ENCODE measurements around the gene WDR27.

WDR27 gene

GRCh38 chr6:169685860-169686259 lies 16.0 kb downstream of the WDR27 start:
- TF ChIP-seq OSR1 (CRISPR knock-in tag; IDR thresholded peaks at IDR 0.05) (no peak), ARNTL (CRISPR knock-in tag; IDR thresholded peaks at IDR 0.05; ENCODE audit: borderline replicate concordance, low read depth) (no peak), ZNF70 (CRISPR knock-in tag; IDR thresholded peaks at IDR 0.05) (no peak), CSDC2 (CRISPR knock-in tag; IDR thresholded peaks at IDR 0.05) (no peak), ZNF565 (CRISPR knock-in tag; conservative IDR thresholded peaks at IDR 0.05; ENCODE audit: low read depth) (no peak), CREB5 (CRISPR knock-in tag; IDR thresholded peaks at IDR 0.05; ENCODE audit: low read depth) (no peak), ZNF8 (CRISPR knock-in tag; IDR thresholded peaks at IDR 0.05) (no peak), TOX (CRISPR knock-in tag; IDR thresholded peaks at IDR 0.05; ENCODE audit: borderline replicate concordance) (no peak), ISL1 (CRISPR knock-in tag; IDR thresholded peaks at IDR 0.05) (no peak), BACH2 (CRISPR knock-in tag; IDR thresholded peaks at IDR 0.05; ENCODE audit: borderline replicate concordance) (no peak)
- TF ChIP-seq, protein P1, sequence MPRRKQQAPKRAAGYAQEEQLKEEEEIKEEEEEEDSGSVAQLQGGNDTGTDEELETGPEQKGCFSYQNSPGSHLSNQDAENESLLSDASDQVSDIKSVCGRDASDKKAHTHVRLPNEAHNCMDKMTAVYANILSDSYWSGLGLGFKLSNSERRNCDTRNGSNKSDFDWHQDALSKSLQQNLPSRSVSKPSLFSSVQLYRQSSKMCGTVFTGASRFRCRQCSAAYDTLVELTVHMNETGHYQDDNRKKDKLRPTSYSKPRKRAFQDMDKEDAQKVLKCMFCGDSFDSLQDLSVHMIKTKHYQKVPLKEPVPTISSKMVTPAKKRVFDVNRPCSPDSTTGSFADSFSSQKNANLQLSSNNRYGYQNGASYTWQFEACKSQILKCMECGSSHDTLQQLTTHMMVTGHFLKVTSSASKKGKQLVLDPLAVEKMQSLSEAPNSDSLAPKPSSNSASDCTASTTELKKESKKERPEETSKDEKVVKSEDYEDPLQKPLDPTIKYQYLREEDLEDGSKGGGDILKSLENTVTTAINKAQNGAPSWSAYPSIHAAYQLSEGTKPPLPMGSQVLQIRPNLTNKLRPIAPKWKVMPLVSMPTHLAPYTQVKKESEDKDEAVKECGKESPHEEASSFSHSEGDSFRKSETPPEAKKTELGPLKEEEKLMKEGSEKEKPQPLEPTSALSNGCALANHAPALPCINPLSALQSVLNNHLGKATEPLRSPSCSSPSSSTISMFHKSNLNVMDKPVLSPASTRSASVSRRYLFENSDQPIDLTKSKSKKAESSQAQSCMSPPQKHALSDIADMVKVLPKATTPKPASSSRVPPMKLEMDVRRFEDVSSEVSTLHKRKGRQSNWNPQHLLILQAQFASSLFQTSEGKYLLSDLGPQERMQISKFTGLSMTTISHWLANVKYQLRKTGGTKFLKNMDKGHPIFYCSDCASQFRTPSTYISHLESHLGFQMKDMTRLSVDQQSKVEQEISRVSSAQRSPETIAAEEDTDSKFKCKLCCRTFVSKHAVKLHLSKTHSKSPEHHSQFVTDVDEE (CRISPR knock-in tag; IDR thresholded peaks at IDR 0.05) = no peak
- TF ChIP-seq, protein P2, sequence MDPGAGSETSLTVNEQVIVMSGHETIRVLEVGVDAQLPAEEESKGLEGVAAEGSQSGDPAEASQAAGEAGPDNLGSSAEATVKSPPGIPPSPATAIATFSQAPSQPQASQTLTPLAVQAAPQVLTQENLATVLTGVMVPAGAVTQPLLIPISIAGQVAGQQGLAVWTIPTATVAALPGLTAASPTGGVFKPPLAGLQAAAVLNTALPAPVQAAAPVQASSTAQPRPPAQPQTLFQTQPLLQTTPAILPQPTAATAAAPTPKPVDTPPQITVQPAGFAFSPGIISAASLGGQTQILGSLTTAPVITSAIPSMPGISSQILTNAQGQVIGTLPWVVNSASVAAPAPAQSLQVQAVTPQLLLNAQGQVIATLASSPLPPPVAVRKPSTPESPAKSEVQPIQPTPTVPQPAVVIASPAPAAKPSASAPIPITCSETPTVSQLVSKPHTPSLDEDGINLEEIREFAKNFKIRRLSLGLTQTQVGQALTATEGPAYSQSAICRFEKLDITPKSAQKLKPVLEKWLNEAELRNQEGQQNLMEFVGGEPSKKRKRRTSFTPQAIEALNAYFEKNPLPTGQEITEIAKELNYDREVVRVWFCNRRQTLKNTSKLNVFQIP (CRISPR knock-in tag; IDR thresholded peaks at IDR 0.05; ENCODE audit: borderline replicate concordance, low read depth) = no peak
- no peak for ATAC-seq

DNA sequence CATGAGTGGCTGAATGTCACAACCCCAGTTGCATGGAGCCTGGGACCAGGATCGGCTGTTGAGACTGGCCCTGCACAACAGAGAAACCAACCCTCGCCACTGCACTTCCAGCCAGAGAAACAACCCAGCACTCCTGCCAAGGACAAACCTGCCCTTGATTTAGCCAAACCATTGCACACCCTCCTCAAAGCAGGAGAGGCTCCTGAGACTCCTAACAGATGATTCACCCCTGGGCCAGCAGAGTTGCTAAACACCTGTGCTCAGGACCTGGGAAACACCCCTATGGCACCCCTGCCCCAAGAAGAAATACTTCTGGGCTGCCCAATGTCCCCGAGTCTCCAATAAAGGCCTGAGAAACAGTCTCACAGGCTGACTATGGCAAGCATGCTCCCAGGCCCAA lies 17.8 kb downstream of the WDR27 start:
- no peak for ATAC-seq
- TF ChIP-seq ZFP30 (CRISPR knock-in tag; IDR thresholded peaks at IDR 0.05) (no peak), CSDC2 (CRISPR knock-in tag; IDR thresholded peaks at IDR 0.05) (no peak), ISL1 (CRISPR knock-in tag; IDR thresholded peaks at IDR 0.05) (no peak), TOX (CRISPR knock-in tag; IDR thresholded peaks at IDR 0.05; ENCODE audit: borderline replicate concordance) (no peak), OSR1 (CRISPR knock-in tag; IDR thresholded peaks at IDR 0.05) (no peak), PATZ1 (CRISPR knock-in tag; IDR thresholded peaks at IDR 0.05; ENCODE audit: borderline replicate concordance) (no peak), ESRRG (CRISPR knock-in tag; IDR thresholded peaks at IDR 0.05) (no peak)
- TF ChIP-seq, protein P1 (CRISPR knock-in tag; IDR thresholded peaks at IDR 0.05) = no peak
- TF ChIP-seq, protein P2 (CRISPR knock-in tag; IDR thresholded peaks at IDR 0.05; ENCODE audit: borderline replicate concordance, low read depth) = no peak

DNA sequence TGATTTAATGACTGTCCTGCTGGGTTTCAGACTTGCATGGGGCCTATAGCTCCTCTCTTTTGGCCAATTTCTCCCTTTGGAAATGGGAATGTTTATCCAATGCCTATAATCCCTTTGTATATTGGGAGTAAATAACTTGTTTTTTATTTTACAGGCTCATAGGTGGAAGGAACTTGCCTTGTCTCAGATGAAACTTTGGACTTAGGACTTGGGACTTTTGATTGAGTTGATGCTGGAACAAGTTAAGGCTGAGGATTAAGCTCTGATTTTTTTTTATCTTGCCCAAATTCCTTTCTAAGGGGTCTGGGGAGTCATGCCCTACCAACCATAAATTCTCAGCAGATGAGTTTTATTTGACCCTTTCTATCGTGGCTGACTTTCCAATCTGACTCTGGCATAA lies 23.5 kb downstream of the WDR27 start:
- no peak for TF ChIP-seq SNAI2 (CRISPR knock-in tag; IDR thresholded peaks at IDR 0.05)
- TF ChIP-seq, protein P1 (CRISPR knock-in tag; IDR thresholded peaks at IDR 0.05) = no peak
- no peak for TF ChIP-seq CSDC2 (CRISPR knock-in tag; IDR thresholded peaks at IDR 0.05)
- no peak for TF ChIP-seq ZNF565 (CRISPR knock-in tag; conservative IDR thresholded peaks at IDR 0.05; ENCODE audit: low read depth)
- TF ChIP-seq GLIS3 (CRISPR knock-in tag; IDR thresholded peaks at IDR 0.05) = no peak
- TF ChIP-seq TOX (CRISPR knock-in tag; IDR thresholded peaks at IDR 0.05; ENCODE audit: borderline replicate concordance) = no peak
- TF ChIP-seq, protein P2 (CRISPR knock-in tag; IDR thresholded peaks at IDR 0.05; ENCODE audit: borderline replicate concordance, low read depth) = no peak
- TF ChIP-seq ZNF8 (CRISPR knock-in tag; IDR thresholded peaks at IDR 0.05) = no peak
- no peak for TF ChIP-seq RARB (CRISPR knock-in tag; IDR thresholded peaks at IDR 0.05)
- no peak for TF ChIP-seq BACH2 (CRISPR knock-in tag; IDR thresholded peaks at IDR 0.05; ENCODE audit: borderline replicate concordance)
- ATAC-seq = no peak
